ENCODE measurements around the gene GRM3. TPM values are rescaled to one million over a fixed set of nuclear protein-coding genes. Genes with fewer than 3 reads are reported as not detected.

Gene GRM3
- polyA plus RNA-seq, 1 donor: 0.16 TPM

DNA sequence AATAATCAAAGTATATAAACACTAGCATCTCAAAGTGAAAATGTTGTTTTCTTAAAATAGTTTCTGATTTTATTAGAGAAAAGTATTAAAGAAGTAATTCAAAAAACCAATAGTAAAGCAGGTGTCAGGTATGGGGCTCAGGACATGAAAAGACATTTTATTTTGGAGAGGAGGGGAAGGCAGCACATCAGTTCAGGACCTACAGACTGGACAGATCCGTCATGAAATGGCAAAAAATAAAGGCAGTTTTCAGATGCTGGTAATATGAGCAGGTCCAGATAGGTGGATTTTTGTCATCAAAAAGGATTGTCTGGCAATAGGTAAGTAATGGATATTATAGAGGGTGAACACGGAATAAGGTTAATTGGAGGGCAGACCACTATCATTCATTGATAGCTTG, 49.0 kb downstream of the GRM3 start:
- H3K27ac ChIP-seq (ENCODE audit: low read length): no peak overlapping the region
- H3K9me3 ChIP-seq (ENCODE audit: control insufficient read depth, low read depth, low read length): no peaks in the 10 kb centered on the region
- no peaks in the 10 kb centered on the region for H3K36me3 ChIP-seq (ENCODE audit: control insufficient read depth, insufficient read depth, low read length)
- no peak overlapping the region for H3K4me3 ChIP-seq (ENCODE audit: low read length)
- H3K4me1 ChIP-seq (ENCODE audit: control insufficient read depth, insufficient read depth, low read length): no peaks in the 10 kb centered on the region
- WGBS (ENCODE audit: insufficient coverage, low lambda C conversion rate): no CpG with 5 or more reads among the region's 2 CpGs
- H3K27me3 ChIP-seq (ENCODE audit: control insufficient read depth, insufficient read depth, low read length): no peaks in the 10 kb centered on the region
- DNase-seq: no peak

DNA sequence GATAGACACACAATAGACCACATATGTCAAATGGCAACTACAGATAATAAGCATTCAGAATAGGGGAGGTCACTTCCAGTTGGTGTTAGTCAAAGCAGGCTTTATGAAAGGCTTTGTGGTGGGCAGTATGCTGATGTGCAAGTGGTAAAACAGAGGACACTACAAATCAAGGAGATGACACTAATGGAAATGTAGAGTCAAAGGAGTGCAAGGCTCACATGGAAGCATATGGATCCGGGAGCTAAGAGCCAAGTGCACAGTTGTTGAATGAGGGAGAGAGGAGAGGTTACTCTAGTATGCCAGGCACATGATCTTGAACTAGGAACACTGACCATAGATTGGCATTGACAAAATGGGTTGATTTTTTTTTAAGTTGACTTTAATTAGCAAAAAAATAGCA, 62.7 kb downstream of the GRM3 start:
- DNase-seq: no peak
- Histone ChIP-seq H3K4me3 (ENCODE audit: low read length) (no peak overlapping the region), H3K27ac (ENCODE audit: low read length) (no peak overlapping the region), H3K27me3 (ENCODE audit: control insufficient read depth, insufficient read depth, low read length) (no peaks in the 10 kb centered on the region), H3K36me3 (ENCODE audit: control insufficient read depth, insufficient read depth, low read length) (no peaks in the 10 kb centered on the region), H3K9me3 (ENCODE audit: control insufficient read depth, low read depth, low read length) (no peaks in the 10 kb centered on the region), H3K4me1 (ENCODE audit: control insufficient read depth, insufficient read depth, low read length) (no peaks in the 10 kb centered on the region)
- 80% methylated on average over 1 of the region's 1 CpG for WGBS (ENCODE audit: insufficient coverage, low lambda C conversion rate)

DNA sequence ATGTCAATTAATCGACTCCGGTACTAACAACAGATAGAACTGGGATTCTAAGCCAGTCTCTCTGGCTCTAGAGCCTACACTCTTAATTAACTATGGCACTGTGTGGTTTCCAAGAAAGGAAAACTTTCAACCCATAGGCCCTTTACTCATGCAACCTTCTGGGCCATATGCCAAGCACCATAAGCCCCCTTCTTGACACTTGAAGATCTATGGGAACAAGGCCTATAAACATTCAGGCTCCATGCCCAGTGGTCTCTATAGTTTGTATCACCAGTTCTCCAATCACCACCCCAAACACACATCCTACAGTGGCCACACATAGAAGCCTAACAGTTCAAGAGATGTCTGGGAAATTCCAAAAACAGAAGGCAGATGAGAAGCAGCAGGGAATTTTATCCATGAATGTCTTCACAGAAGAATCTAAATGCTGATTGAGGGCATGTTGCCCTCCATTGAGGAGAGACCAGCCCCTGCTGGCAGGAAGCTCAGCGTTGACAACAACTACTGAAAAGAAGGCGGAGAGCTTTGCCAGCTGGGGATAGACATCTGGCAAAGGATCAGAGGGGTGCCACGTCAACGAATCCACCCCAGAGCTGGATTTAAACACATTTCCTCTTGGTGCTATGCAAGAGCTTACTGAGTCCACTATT, 64.4 kb downstream of the GRM3 start:
- H3K27me3 ChIP-seq (ENCODE audit: control insufficient read depth, insufficient read depth, low read length): no peaks in the 10 kb centered on the region
- WGBS (ENCODE audit: insufficient coverage, low lambda C conversion rate): no CpG with 5 or more reads among the region's 6 CpGs
- no peak overlapping the region for H3K27ac ChIP-seq (ENCODE audit: low read length)
- H3K4me1 ChIP-seq (ENCODE audit: control insufficient read depth, insufficient read depth, low read length): no peaks in the 10 kb centered on the region
- H3K9me3 ChIP-seq (ENCODE audit: control insufficient read depth, low read depth, low read length): no peaks in the 10 kb centered on the region
- no peak overlapping the region for H3K4me3 ChIP-seq (ENCODE audit: low read length)
- no peaks in the 10 kb centered on the region for H3K36me3 ChIP-seq (ENCODE audit: control insufficient read depth, insufficient read depth, low read length)
- DNase-seq: no peak

DNA sequence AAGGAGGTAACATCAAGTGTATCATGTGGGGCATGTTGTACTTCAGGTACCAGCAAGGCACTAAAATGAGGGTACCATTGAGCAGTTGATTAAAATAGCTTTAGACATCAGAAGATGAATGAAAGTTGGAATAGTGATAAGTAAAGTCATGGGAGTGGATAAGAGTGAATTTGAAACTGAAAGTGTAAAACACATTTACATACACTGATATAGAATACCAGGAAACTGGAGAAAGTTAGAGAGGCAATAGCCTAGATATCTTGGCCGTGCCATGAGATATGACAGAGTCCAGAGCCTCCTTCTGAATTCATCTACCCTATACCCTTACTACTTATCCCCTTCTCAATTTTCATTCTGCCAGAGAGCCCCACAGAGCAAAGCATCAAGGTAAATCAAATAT, 76.6 kb downstream of the GRM3 start:
- H3K4me3 ChIP-seq (ENCODE audit: low read length): no peak overlapping the region
- H3K27me3 ChIP-seq (ENCODE audit: control insufficient read depth, insufficient read depth, low read length): no peaks in the 10 kb centered on the region
- 50% methylated on average over 1 of the region's 1 CpG for WGBS (ENCODE audit: insufficient coverage, low lambda C conversion rate)
- no peak for DNase-seq
- no peaks in the 10 kb centered on the region for H3K4me1 ChIP-seq (ENCODE audit: control insufficient read depth, insufficient read depth, low read length)
- no peak overlapping the region for H3K27ac ChIP-seq (ENCODE audit: low read length)
- no peaks in the 10 kb centered on the region for H3K36me3 ChIP-seq (ENCODE audit: control insufficient read depth, insufficient read depth, low read length)
- no peaks in the 10 kb centered on the region for H3K9me3 ChIP-seq (ENCODE audit: control insufficient read depth, low read depth, low read length)

DNA sequence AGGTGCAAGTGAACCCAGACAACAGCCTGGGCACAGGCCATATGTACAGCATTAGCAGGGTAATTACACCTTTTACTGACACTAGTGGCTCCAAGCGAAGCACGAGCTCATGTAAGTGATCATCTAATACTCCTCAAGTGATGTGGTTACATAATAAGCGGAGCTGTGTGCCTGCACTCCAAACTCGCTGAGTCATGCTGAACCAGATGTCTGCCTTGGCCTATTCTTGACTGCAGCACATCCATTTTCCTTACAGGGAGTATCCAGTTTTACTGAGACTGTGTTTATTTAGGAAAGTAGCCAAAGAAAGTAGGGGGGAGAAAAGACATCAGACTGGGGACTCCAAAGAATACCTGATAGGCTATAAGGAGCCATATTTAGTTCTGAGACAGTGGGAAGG, 90.1 kb downstream of the GRM3 start:
- WGBS (ENCODE audit: insufficient coverage, low lambda C conversion rate): no CpG with 5 or more reads among the region's 4 CpGs
- DNase-seq: no peak
- Histone ChIP-seq H3K4me3 (ENCODE audit: low read length) (no peak overlapping the region), H3K4me1 (ENCODE audit: control insufficient read depth, insufficient read depth, low read length) (no peaks in the 10 kb centered on the region), H3K27me3 (ENCODE audit: control insufficient read depth, insufficient read depth, low read length) (no peaks in the 10 kb centered on the region), H3K9me3 (ENCODE audit: control insufficient read depth, low read depth, low read length) (no peaks in the 10 kb centered on the region), H3K27ac (ENCODE audit: low read length) (no peak overlapping the region), H3K36me3 (ENCODE audit: control insufficient read depth, insufficient read depth, low read length) (no peaks in the 10 kb centered on the region)

DNA sequence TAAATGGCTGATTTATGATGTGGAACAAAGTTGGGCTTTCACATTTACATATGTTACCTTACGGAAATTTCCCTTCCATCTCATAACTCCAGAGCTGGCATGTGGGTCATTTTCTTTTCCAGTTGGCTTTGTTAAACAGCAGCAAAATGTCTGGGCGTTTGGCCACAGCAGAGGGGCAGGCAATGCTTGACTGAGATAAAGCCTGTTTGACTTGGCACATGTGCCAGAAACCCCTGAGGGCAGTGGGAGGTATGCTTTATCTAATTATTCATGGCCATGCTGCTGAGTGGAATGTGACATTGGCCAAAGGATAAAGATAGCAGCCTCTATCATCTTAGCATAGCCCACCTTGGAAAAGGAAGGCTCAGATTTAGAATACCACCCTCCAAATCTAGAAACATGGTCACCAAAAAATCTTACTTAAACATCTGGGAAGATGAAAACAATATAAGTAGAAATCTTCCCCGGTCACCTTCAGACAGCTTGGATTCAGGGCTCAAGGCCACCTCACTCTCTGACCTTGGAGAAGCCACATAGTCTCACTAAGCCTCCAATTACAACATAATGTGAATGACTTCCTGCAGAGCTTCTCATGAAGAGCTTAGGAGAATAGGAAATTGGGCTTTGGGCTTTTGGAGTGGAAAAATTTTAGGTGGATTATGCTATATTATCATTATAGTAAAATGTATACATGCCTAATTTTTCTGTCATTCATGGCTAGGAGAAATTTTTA, 101.5 kb downstream of the GRM3 start:
- no peaks in the 10 kb centered on the region for H3K27me3 ChIP-seq (ENCODE audit: control insufficient read depth, insufficient read depth, low read length)
- no peak overlapping the region for H3K4me3 ChIP-seq (ENCODE audit: low read length)
- H3K9me3 ChIP-seq (ENCODE audit: control insufficient read depth, low read depth, low read length): no peaks in the 10 kb centered on the region
- H3K36me3 ChIP-seq (ENCODE audit: control insufficient read depth, insufficient read depth, low read length): no peaks in the 10 kb centered on the region
- H3K4me1 ChIP-seq (ENCODE audit: control insufficient read depth, insufficient read depth, low read length): no peaks in the 10 kb centered on the region
- no peak for DNase-seq
- no peak overlapping the region for H3K27ac ChIP-seq (ENCODE audit: low read length)
- WGBS (ENCODE audit: insufficient coverage, low lambda C conversion rate): no CpG with 5 or more reads among the region's 3 CpGs

DNA sequence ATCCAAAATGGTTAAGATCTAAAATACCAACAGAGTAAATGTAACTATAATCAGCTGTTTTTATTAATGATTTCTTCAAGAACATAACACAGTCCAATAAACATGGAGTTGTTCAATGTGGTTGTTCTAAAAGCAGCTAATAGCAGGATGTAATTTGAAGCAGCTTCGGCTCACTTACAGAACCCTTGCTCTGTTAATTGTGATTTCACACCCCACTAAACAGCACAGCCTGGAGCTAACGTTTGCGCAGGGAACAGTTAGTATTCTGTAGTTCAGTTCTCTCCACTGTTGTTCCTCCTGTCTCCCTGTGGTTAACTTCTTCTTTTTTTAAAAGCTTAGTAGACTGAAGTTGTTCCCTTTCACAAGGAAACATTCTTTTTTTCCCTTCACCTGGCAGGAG, 104.0 kb downstream of the GRM3 start:
- WGBS (ENCODE audit: insufficient coverage, low lambda C conversion rate): 50% methylated on average over 2 of the region's 3 CpGs
- DNase-seq: no peak

DNA sequence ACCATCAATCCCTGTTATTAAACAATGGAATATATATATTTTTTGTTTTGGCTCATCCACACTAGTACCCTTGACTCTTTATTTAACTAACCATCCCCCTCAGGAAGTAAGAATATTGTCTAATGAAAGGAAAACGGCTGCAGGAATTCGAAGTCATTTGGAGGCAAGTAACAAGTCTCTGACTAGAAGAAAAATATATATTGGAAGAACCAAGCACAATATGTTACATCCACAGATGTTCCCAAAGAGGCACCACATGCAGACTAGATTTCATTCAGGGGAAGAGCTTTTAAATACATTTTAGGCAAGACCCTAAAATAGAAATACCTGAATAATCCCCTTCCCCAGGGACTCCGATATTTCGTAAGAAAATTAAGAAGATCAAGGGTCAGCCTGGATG, 104.5 kb downstream of the GRM3 start:
- Histone ChIP-seq H3K36me3 (ENCODE audit: control insufficient read depth, insufficient read depth, low read length) (no peaks in the 10 kb centered on the region), H3K4me1 (ENCODE audit: control insufficient read depth, insufficient read depth, low read length) (no peaks in the 10 kb centered on the region), H3K27me3 (ENCODE audit: control insufficient read depth, insufficient read depth, low read length) (no peaks in the 10 kb centered on the region), H3K9me3 (ENCODE audit: control insufficient read depth, low read depth, low read length) (no peaks in the 10 kb centered on the region), H3K4me3 (ENCODE audit: low read length) (no peak overlapping the region), H3K27ac (ENCODE audit: low read length) (no peak overlapping the region)
- WGBS (ENCODE audit: insufficient coverage, low lambda C conversion rate): 69% methylated on average over 3 of the region's 4 CpGs
- DNase-seq: no peak

More for the DNA sequence above, 104.0 kb downstream of the GRM3 start:
- no peaks in the 10 kb centered on the region for H3K9me3 ChIP-seq (ENCODE audit: control insufficient read depth, low read depth, low read length)
- no peaks in the 10 kb centered on the region for H3K4me1 ChIP-seq (ENCODE audit: control insufficient read depth, insufficient read depth, low read length)
- H3K36me3 ChIP-seq (ENCODE audit: control insufficient read depth, insufficient read depth, low read length): no peaks in the 10 kb centered on the region
- no peak overlapping the region for H3K4me3 ChIP-seq (ENCODE audit: low read length)
- no peaks in the 10 kb centered on the region for H3K27me3 ChIP-seq (ENCODE audit: control insufficient read depth, insufficient read depth, low read length)
- H3K27ac ChIP-seq (ENCODE audit: low read length): no peak overlapping the region

DNA sequence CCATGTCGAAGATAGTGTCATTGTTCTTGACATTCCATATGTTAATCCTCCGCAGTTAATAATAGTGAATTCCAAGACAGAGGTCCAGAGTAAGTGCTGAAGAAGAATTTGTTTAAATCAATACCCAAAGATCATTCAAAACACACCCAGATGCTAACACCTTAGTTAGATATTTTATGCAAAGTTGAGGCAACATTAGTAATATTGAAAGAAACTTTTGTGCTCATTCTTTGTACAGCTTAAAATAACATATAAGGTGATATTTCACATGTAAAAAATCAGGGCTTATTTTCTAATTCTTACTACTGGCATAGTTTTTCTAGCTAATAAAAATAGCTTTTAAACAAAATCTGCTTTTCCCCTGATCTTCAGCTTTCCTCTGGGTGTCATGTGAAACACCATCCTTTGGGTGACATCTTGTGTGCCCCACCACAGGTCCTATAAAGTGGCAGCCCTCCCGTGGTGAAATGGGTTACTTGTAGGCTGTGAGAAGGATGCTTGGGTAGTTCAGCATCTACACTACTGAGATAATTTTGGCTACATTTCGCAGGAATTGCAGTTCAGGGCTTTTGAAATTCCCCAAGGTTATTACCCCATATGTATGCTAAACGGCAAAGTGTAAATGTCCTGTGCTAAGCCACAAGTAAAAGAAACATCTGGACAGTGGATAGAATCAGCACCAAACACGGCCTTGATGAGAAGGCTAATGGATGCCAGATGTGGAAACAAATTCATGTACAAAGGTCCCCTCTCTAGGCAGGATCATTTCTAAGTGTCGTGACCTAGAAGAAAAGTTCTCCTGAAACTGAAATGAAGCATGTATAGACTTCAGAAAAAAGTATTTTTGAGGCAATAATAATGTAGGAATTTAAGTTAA, 105.4 kb downstream of the GRM3 start:
- Histone ChIP-seq H3K9me3 (ENCODE audit: control insufficient read depth, low read depth, low read length) (no peaks in the 10 kb centered on the region), H3K27me3 (ENCODE audit: control insufficient read depth, insufficient read depth, low read length) (no peaks in the 10 kb centered on the region), H3K27ac (ENCODE audit: low read length) (no peak overlapping the region), H3K4me1 (ENCODE audit: control insufficient read depth, insufficient read depth, low read length) (no peaks in the 10 kb centered on the region), H3K4me3 (ENCODE audit: low read length) (no peak overlapping the region), H3K36me3 (ENCODE audit: control insufficient read depth, insufficient read depth, low read length) (no peaks in the 10 kb centered on the region)
- DNase-seq: no peak
- WGBS (ENCODE audit: insufficient coverage, low lambda C conversion rate): 66% methylated on average over 3 of the region's 7 CpGs

DNA sequence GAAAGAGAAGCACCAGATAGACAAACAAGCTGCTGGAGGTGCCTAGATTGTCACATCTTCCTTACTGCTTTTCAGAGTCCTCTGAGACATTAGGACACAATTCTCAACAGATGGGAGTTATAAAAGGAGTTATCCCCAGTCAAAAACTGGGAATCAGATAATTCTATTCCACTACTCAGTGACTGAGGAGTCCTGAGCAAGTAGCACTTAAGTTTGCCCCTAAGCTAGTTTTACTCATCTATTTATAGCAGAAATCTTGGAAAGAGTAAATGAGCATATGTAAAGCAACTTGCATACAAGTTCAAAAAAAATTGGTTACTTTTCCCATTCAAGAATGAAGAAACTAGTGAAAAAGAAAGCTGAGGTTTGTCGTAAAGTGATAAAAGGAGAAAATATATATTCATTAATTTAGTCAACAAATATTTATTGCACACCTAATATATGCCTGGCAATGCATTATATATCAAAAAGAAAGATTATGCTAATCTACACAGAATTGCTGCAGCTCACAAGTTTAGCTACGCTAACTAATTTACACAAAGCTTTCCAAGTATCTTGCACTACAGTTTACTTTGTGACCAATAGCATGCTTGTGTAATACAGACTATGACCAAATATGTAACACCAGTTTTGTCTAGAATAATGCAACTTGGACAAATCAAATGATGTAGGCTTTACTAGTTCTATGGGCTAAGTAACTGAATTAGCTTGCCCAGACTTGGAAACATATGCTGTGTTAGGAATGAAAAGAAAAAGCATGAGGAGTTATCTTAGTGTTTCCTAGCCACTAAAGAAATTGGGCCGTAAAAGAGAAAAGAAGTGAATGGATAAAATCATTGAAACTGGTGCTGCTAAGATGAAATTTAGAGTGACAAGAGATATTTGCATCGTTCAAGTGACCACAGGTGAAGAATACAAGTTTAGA, 106.3 kb downstream of the GRM3 start:
- no peak for DNase-seq
- 89% methylated on average over 2 of the region's 4 CpGs for WGBS (ENCODE audit: insufficient coverage, low lambda C conversion rate)

More for the DNA sequence above, 106.3 kb downstream of the GRM3 start:
- Histone ChIP-seq H3K27ac (ENCODE audit: low read length) (no peak overlapping the region), H3K4me3 (ENCODE audit: low read length) (no peak overlapping the region), H3K36me3 (ENCODE audit: control insufficient read depth, insufficient read depth, low read length) (no peaks in the 10 kb centered on the region), H3K4me1 (ENCODE audit: control insufficient read depth, insufficient read depth, low read length) (no peaks in the 10 kb centered on the region), H3K9me3 (ENCODE audit: control insufficient read depth, low read depth, low read length) (no peaks in the 10 kb centered on the region), H3K27me3 (ENCODE audit: control insufficient read depth, insufficient read depth, low read length) (no peaks in the 10 kb centered on the region)
